GM18511 (cell line): ENCODE measurements around the gene CEP170B.
"Not testable (repeated sequence)": the region's sequence is repeated elsewhere in the genome, so short reads cannot be mapped to it uniquely, and the experiment has no call there.

Experiments
- ATAC-seq: cut with Tn5 transposase; IDR thresholded peaks from one replicate; pipeline ENCODE4 v1.9.1; 2021; ENCODE audit warnings: mild to moderate bottlenecking, moderate library complexity; ENCODE audit not compliant: unreplicated experiment

Gene CEP170B

GRCh38 chr14:104888489-104889374, 23.7 kb downstream of the CEP170B start:
- ATAC-seq = no peak

- no peak for ATAC-seq
Observed at GRCh38 chr14:104889375-104889757, 24.3 kb downstream of the CEP170B start.

GRCh38 chr14:104890292-104890691, 25.2 kb downstream of the CEP170B start:
- not testable (repeated sequence) for ATAC-seq

GRCh38 chr14:104891121-104891551, 26.1 kb downstream of the CEP170B start:
- no peak for ATAC-seq

GRCh38 chr14:104891664-104892530, 26.8 kb downstream of the CEP170B start:
- ATAC-seq = no peak

DNA sequence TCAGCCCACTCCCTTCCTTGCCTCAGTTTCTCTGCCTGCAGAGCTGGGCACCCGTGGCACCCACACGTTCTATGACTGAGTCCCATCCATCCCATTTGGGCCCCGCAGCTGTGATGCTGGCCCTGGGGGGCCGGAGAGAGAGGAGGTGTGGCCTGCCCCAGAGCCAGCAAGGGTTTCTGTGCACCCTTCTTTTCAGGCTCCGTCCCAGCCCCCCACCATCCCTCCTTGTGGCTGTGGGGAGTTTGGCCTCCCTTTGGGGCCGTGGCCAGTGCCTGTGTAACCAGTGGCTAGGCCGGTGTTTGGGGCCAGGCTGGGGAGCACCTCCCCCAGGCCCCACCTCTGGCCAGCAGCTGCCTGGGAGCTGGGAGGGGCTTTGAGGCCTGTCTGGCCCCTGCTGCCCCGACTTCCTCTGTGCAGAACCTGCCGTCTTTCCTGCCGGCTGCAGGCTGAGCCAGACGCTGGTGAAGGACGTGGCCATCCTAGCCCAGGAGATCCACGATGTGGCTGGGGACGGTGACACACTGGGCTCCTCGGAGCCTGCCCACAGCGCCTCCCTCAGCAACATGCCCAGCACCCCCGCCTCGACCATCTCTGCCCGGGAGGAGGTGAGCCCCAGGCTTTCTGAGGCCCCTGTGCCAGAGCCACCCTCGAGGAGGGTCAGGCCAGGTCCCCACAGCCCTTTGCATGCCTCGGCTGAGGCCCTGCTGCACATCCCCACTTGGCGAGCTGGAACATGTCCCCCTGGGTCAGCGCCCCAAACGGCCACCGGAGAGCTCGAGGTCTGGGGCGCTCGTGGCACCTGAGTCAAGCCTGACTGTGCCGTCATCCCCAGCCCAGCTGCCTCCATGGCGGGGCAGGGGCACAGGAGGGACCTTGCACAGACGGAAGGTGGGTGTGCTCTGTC, 27.7 kb downstream of the CEP170B start:
- no peak for ATAC-seq

GRCh38 chr14:104893435-104894207, 28.6 kb downstream of the CEP170B start:
- ATAC-seq = no peak

DNA sequence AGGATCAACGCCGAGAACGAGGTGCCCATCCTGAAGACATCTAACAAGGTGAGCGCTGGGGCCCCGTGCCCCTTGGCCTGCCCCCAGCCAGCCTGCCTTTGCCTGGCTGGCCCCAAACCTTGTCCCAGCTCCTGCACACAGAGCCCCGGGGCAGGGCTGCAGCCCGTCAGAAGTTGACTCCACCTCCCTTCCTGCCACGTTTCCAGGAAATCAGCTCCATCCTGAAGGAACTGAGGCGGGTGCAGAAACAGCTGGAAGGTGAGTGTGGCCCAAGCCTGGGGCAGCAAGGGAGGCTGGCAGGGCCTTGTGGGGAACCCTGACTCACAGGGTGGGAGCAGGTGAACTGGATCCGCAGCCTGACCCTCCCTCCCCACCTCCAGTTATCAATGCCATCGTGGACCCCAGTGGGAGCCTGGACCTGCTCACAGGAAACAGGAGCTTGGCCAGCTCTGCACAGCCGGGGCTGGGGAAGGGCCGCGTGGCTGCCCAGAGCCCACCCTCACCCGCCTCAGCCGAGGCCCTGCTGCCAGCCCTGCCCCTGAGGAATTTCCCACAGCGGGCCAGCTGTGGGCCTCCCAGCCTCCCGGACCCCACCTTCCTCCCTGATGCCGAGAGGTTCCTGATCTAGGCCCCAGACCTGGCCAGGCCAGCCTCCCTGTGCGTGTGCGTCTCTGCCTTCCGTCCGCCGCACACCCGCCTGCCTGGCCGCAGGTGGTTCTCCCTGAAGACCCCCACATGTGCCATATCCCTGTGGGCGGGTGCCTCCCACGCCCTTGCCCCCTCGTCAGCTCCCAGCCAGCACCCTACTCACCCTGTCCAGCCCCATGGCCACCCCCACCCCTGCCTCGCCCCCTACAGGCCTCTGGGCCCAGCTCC, 29.5 kb downstream of the CEP170B start:
- no peak for ATAC-seq

- no peak for ATAC-seq
Observed at GRCh38 chr14:104895207-104895785, 30.2 kb downstream of the CEP170B start.

DNA sequence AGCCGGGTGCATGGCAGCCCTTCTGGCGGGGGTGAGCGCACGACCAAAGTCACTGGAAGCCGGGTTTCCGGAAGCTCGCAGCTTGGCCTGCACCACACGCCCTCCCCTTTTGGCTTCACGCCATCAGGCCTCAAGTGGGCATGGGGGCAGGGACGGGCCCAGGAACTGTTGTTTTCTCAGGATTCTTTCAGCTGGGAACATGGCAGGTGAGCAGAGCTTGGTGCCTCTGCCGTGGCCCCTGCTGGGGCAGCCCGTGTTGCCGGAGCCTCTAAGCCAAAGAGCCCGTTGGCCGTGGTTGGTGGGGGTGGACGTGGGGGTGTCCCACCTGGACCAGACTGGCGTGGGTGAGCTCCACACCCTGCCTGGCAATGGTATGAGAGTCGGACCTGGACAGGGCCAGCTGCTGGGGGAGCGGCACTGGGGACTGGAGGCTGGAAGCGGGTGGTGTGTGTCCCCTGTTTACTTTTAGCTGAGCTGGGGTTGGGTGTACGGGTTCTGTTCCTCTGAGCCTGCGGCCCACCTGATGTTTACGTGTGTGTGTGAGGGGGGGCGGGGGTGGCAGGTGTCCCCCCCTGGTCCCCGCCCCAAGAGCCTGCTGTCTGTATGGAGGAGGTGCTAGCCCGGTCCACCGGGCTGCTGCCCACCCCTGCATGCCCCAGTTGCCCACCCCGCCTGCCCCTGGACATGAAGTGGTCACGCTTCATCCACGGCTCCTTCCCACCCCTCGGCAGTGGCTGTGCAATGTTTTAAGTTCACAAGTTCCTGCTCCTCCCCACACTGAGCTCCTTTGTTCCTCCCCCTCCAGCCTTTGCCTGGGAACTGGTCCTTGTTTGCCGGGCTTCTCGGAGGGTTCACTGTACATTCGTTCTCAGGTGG, 31.0 kb downstream of the CEP170B start:
- no peak for ATAC-seq

DNA sequence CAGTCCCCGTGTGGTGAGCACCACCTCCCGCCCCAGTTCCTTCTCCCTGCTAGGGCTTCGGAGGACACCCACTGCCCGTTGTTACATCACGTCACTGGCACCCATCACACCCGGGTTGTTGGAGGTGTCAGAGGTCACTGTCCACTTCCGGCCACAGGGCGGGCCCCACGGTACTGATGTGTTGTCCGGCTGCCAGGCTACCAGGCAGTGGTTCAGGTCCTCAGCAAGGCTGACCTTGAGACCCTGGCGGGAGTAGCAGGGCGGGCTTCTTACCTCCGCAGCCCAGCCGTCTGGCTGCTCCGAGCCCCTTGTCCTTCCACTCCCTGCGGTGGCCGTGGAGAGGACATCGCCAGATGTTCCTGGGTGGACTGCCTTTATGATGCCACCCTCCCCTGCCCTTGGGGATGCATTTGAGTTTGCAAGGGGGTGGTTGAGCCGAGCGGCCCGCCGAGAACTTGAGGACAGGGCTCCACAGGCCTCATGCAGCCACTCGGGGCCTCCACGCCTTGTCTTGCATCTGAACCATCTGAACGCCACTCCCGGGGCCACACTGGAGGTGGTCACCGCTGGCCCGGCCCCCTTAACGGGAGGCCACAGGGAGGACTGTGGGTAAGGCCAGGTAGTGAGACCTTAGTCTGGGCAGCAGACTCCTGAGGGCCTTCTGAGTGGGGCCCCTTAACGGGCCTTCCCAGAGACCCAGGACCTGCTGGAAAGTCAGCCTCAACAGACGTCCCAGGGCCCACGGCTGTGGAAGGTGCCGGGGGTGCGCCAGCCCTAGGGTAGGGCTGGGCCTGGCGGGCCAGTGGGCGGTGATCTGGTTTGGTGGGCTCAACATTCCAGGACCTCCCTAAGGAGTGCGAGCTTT, 32.5 kb downstream of the CEP170B start:
- no peak for ATAC-seq

DNA sequence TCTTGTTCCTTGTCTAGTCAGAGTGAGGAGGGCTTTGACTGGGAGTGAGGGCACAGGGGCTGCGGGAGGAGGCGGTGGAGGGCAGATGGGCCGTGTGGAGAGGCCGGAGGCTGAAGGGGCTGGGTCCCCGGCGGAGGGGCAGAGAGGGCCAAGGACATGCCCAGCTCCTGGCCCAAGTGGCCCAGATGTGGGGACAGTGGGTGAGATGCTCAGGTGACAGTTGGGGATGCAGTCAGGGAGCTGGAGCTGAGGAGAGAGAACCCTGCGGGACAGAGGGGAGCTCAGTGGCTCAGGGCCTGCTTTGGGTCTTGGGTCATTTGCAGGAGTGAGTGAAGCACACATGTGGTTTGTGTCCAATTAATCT, 33.1 kb downstream of the CEP170B start:
- no peak for ATAC-seq

DNA sequence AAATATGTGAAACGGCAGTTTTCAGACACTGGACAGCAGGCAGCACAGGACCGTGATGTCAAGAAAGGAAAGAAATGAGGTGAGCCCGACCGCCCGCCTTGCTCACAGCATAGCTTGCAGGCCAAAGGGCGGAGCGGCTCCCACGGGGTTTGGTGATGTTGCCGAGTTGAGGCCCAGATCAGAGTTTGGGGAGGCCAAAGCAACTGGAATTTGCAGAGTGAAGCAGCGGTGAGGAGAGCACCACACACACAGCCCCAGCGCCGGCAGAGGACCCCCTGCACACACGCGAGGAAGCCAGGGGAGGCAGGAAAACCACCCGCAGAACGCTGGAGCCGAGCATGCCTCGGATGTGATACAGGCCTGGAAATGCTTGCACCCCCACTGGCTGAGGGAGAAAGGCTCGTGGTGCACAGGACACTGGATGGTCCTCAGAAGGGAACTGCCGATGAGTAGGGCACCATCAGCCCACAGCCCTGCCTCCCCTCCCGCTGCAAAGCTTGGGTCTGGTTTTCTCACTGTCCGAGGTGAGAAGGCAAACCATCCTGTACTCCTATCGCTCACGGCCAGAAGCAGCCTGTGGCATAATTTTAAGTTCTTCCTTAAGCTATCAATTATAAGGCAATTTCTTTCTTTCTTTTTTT, 33.9 kb downstream of the CEP170B start:
- ATAC-seq = no peak

DNA sequence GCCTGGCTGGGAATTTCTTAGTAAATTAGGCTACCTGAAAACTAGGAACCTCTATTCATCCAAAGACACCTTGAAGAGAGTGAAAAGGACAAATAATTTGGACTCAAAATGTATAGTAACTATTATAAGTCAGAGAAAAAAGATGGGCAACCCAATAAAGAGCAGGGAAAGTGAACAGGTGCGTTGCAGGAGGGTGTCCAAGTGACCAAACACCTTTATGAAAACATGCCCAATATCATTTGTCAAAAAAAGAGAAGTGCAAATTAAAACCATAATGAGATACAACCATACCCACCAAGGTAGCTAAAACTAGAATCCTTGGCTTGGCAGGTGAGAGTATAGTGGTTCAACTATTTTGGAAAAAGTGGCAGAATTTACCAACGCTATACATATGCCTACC, 34.7 kb downstream of the CEP170B start:
- ATAC-seq = no peak

DNA sequence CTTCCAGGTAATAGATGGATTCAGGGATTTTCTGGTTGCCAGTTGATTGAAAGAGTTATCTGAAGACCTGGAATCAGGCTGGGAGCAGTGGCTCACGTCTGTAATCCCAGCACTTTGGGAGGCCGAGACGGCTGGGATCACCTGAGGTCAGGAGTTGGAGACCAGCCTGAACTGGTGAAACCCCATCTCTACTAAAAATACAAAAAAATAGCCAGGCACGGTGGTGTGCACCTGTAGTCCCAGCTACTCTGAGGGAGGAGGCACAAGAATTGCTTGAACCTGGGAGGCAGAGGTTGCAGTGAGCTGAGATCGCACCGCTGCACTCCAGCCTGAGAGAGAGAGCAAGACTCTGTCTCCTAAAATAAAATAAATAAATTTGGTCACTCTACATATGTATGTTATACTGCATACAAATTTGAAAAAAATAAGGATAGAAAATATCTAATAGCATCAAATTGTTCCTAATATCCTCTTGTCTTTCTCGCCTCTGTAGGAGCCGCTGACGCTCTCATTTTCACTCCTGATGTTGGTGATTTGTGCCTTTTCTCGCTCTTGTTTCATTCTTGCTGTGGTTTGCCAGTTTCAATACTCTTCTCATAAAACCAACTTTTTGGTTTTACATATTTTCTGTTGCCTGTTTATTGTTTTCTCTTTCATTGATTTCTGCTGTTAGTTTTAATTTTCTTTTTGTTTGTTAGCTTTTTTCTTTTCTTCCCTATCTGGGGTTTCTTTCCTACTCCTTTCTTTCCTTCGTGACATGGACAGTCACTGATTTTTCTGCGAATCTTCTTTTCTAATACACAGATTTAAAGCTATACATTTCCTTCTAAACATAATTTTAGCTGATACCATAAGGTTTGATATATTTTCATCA, 35.8 kb downstream of the CEP170B start:
- no peak for ATAC-seq
